SK-N-MC (cell line): Measurements from ENCODE around the gene ARHGEF33.

Experiments used
- EZH2 ChIP-seq: fragments of 200-600 bp; sonication (generic); IDR thresholded peaks from one replicate; pipeline ENCODE4 v1.6.1; 2017; ENCODE audit warnings: antibody characterized with exemption
- POLR2AphosphoS5 ChIP-seq: IDR thresholded peaks from 2 replicates; pipeline ENCODE4 v1.6.1; 2012; ENCODE audit warnings: mild to moderate bottlenecking, low read depth, low read length, borderline replicate concordance

DNA sequence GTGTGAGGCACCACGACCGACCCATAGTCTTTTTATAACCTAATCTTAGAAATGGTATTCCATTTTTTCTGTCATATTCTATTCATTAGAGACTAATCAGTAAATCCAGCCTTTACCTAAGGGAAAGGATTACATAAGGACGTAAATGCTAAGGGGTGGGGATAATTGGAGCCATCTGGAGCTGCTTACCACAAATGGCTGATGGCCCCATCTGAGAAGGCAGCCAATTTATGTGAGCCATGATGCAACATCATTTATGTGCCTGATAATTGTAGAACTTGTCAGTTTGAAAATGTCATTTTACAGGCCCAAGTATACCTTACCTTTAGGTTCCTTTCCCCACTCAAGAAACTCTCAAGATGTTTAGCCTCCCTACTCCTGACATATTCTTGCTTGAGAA lies 44.0 kb downstream of the ARHGEF33 start:
- no peak for TF ChIP-seq EZH2
- peak; percentile 49; the same call in 1 of the 2 replicates for TF ChIP-seq POLR2AphosphoS5
